Kidney (tissue), 14 donors: ENCODE data around the gene ITGB5. TPM values are rescaled to one million over a fixed set of nuclear protein-coding genes. Genes with fewer than 3 reads are reported as not detected.
"Not testable (repeated sequence)": the region's sequence is repeated elsewhere in the genome, so short reads cannot be mapped to it uniquely, and the experiment has no call there.

Experiments used
- DNase-seq, 5 donors: peaks; one replicate each; pipeline ENCODE4 v3.0.0-alpha.2; 2013 to 2020
- FAIRE-seq: peaks from 2 replicates; lab custom pipeline; 2012; peaks lifted over from hg19 to GRCh38; lab: Jason Lieb, UNC
- H3K27ac ChIP-seq, 2 donors: one replicate each; pipeline ENCODE4 v1.7.0; 2013; ENCODE audit warnings: low read depth in 2 of 2, low read length in 2 of 2, inconsistent platforms in 1 of 2
- H3K27me3 ChIP-seq: one replicate; pipeline ENCODE4 v1.7.1; 2013; ENCODE audit warnings: low read length, inconsistent platforms; ENCODE audit not compliant: control insufficient read depth, insufficient read depth
- H3K36me3 ChIP-seq, 3 donors: one replicate each; pipeline versions ENCODE4 v1.7.0 to v1.7.1; 2013; ENCODE audit warnings: low read length in 3 of 3, control low read depth in 1 of 3, inconsistent platforms in 1 of 3; ENCODE audit not compliant: insufficient read depth in 3 of 3, control insufficient read depth in 2 of 3
- H3K4me1 ChIP-seq, 3 donors: one replicate each; pipeline versions ENCODE4 v1.7.0 to v1.7.1; 2013; ENCODE audit warnings: low read length in 3 of 3, inconsistent platforms in 1 of 3, low read depth in 1 of 3; ENCODE audit not compliant: control insufficient read depth in 2 of 3, insufficient read depth in 2 of 3
- H3K4me3 ChIP-seq, 3 donors: one replicate each; pipeline versions ENCODE4 v1.7.0 to v1.8.1; 2013; ENCODE audit warnings: low read length in 3 of 3, control low read depth in 1 of 3, inconsistent platforms in 1 of 3
- H3K9ac ChIP-seq, 3 donors: one replicate each; pipeline versions ENCODE4 v1.7.0 to v1.7.1; 2013; ENCODE audit warnings: low read length in 3 of 3, control low read depth in 1 of 3, inconsistent platforms in 1 of 3
- H3K9me3 ChIP-seq, 3 donors: one replicate each; pipeline versions ENCODE4 v1.7.0 to v1.7.1; 2013; ENCODE audit warnings: low read length in 3 of 3, control low read depth in 1 of 3, inconsistent platforms in 1 of 3; ENCODE audit not compliant: control insufficient read depth in 2 of 3, insufficient read depth in 1 of 3
- CTCF ChIP-seq: IDR thresholded peaks from 3 replicates; pipeline ENCODE4 v1.5.1; 2012; ENCODE audit warnings: mild to moderate bottlenecking, moderate library complexity, borderline replicate concordance; ENCODE audit not compliant: insufficient read depth; ENCODE audit errors: extremely low read depth
- intact Hi-C: fragments of 100-400 bp; cut with DNase I; formaldehyde crosslinking; loops from one replicate; pipeline ENCODE4 v1.11.1; 2022
- polyA plus RNA-seq: library from polyadenylated mRNA; stranded (reverse); fragments of 350-450 nt; fragmentation: Illumina TruSeq; extraction: RNeasy Lipid Tissue Mini Kit (QIAGEN cat#74804); gene quantifications from one replicate; pipeline ENCODE4 v1.2.3, GENCODE V29; 2014; ENCODE audit warnings: low read depth, low replicate concordance; ENCODE audit not compliant: insufficient read depth
- total RNA-seq: library from RNA; stranded (reverse); fragmentation: NEBNext Ultra II Directional; extraction: Animal tissue kit (Norgen Biotek cat#: 25700); gene quantifications from one replicate; pipeline ENCODE4 v1.2.1, GENCODE V29; 2021
- donor health status: control.
- donor health status: control.
- donor health status: control.
- donor health status: control.
- donor health status: control.
- donor health status: DM: yes; HTN: yes; CAD: no.
- donor health status: Normal renal cell carcinoma (clear cell type).

Gene ITGB5
- total and polyA plus RNA-seq, 2 donors from 2014 or later, result 115 TPM

DNA sequence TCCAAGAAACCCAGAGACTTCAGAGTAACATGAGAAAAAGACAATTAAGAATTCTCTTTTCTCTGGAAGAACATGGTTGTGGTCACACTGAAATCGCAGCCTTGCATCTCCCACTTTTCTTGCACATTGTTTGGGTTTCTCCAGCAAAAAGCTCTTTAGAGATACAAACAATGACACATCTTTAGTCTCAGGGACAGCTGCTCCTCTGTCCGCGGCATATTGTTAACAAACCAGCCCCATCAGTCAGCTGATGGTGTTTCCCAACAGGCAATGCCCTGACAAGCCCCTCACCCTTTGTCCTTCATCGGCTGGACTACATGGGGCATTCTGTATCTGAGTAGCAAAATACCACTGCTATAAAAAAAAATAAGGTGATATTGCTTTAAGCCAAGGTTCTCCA is 103.5 kb downstream of the ITGB5 start:
- DNase-seq (no peak), FAIRE-seq (no peak)
- Histone ChIP-seq H3K4me3 (no peak overlapping the region), H3K9me3 (no peaks in the 10 kb centered on the region), H3K27me3 (no peaks in the 10 kb centered on the region), H3K9ac (no peak overlapping the region), H3K4me1 (peaks cover 0 to 45% (median 36%) of the 10 kb centered on the region in 3 donors), H3K36me3 (peaks cover 0 to 5% (median 0%) of the 10 kb centered on the region in 3 donors), H3K27ac (no peak overlapping the region)
- intact Hi-C loops, result no loop called here
- no peak for TF ChIP-seq CTCF

DNA sequence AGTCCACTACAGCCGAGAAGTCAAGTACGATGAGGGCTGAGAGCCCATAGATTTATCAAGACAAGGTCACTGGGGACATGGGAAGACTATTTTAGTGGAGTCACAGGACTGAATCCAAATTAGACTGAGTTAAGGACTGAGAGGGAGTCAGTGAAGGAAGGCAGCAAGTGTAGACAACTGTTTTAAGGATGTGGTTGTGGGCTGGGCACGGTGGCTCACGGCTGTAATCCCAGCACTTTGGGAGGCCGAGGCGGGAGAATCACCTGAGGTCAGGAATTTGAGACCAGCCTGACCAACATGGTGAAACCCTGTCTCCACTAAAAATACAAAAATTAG is 104.8 kb downstream of the ITGB5 start:
- FAIRE-seq, H3K9ac ChIP-seq, H3K36me3 ChIP-seq, DNase-seq, H3K9me3 ChIP-seq, intact Hi-C loops, H3K4me3 ChIP-seq, H3K27me3 ChIP-seq: not testable (repeated sequence)
- Histone ChIP-seq H3K4me1 (peaks cover 0 to 50% (median 44%) of the 10 kb centered on the region in 3 donors), H3K27ac (peak overlapping the region; percentile 11 to 48)

DNA sequence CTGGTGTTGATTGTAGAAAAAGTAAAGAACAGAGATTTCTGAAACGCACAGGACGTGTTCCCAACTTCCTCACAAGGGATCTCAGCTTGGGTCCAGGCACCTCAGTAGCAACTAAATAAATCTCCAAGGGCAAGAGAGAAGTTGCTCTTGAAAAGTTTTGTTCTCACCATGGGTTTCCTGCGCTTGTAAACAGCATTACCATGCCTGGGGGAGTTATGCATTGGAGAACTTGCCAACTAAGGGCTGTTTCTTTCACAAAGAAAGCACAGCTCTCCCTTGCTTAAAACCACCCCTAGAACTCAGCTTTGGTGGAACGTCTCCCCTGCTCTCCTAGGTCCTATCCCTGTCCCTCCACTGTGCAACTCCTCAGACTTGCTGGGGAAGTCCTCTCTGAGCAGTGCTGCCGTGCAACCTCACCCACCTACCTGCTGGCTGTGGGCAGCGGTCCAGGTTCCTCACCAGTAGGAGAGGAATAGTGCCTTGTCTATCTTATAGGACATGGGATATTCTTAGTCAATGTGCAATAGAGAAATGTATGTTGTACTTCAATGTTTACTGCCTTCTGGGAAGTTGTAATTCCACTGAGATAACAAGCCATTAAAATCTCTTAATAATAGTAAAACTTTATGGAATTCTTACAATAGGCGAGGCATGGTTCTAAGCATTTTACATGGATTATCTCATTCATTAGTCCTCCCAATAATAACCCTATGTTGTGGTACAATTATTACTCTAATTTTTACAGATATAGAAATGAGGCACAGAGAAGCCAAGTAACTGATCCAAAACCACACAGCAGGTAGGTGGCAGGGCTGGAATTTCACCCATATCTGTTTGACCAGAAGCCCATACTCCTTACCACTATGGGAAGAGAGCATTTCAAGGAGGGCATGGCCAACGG is 105.4 kb downstream of the ITGB5 start:
- Histone ChIP-seq H3K4me1 (peaks cover 0 to 44% (median 40%) of the 10 kb centered on the region in 3 donors), H3K27ac (peak overlapping the region; percentile 86 to 95), H3K9ac (peak overlapping the region in 1 of 3 donors; percentile 63), H3K36me3 (peaks cover 0 to 5% (median 0%) of the 10 kb centered on the region in 3 donors), H3K27me3 (no peaks in the 10 kb centered on the region), H3K9me3 (no peaks in the 10 kb centered on the region), H3K4me3 (no peak overlapping the region)
- TF ChIP-seq CTCF, result no peak
- no peak for DNase-seq
- intact Hi-C loops, result no loop called here
- FAIRE-seq, result no peak

GRCh38 chr3:124780761-124781475 is 106.2 kb downstream of the ITGB5 start:
- intact Hi-C loops, result no loop called here
- H3K27me3 ChIP-seq, result no peaks in the 10 kb centered on the region
- TF ChIP-seq CTCF, result no peak
- DNase-seq (peak in 4 of 5 donors; percentile 62 to 91 (median 80)), FAIRE-seq (no peak)
- peak overlapping the region; percentile 86 to 95 for H3K27ac ChIP-seq
- H3K4me1 ChIP-seq, result peaks cover 0 to 38% (median 36%) of the 10 kb centered on the region in 3 donors
- H3K9me3 ChIP-seq, result no peaks in the 10 kb centered on the region
- peaks cover 0 to 5% (median 0%) of the 10 kb centered on the region in 3 donors for H3K36me3 ChIP-seq
- no peak overlapping the region for H3K4me3 ChIP-seq
- H3K9ac ChIP-seq, result peak overlapping the region in 2 of 3 donors; percentile 22 to 63
